ENCODE data around the gene RIMOC1. TPM values are rescaled to one million over a fixed set of nuclear protein-coding genes. Genes with fewer than 3 reads are reported as not detected.

RIMOC1 gene
- total RNA-seq, 1 donor from 2014 or later: 30.2 TPM

DNA sequence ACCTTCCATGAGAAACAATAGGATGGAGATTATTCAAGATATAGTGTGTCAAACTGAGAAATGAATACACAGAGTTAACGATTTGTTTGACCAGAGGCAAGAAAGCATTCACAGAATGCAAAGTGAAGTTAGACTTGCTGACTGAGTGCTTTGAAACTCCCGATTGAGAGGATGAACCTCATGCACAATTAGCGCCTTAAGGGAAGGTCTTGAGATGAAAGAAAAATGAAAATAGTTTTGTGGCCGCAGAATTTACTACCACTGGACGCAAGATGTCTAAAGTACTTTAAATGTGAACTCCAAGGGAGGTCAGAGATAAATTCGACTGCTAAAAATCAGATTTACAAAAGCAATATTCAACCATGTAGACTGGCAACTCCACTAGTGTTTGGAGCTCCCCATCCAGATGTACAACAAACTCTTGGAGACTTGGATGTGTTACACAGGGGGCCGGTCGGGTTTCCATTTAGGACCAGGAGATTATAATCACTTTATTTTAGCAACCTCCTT lies 707 bp upstream of the RIMOC1 start:
- POLR2A ChIA-PET: interaction anchor here (0.6 to 2.6 kb wide), 21 partner anchors 10 to 1700 kb away, joined by 3 to 74 read pairs (median 5); partner anchors contain the start of genes FBXO4, HMGCS1, NNT and OXCT1
- Mint-ChIP-seq H3K27ac (peak overlapping the region; percentile 99), H3K36me3 (ENCODE audit: low read depth) (peaks cover 29% of the 10 kb centered on the region), H3K4me3 (peak overlapping the region; percentile 99), H3K4me1 (peaks cover 34% of the 10 kb centered on the region), H3K27me3 (peaks cover 4% of the 10 kb centered on the region), H3K9me3 (no peaks in the 10 kb centered on the region)
- CTCF ChIA-PET: interaction anchor here (1.5 kb wide), 1 partner anchor 22 kb away, joined by 7 read pairs; the partner anchor contains the start of gene FBXO4
- ATAC-seq (ENCODE audit: low read depth) (no peak), DNase-seq (no peak)
- intact Hi-C loops (cut with micrococcal nuclease): loop anchor here (10.0 kb wide), 1 partner anchor 1161 kb away; no protein-coding TSS in a partner anchor
- TF ChIP-seq, protein P1, sequence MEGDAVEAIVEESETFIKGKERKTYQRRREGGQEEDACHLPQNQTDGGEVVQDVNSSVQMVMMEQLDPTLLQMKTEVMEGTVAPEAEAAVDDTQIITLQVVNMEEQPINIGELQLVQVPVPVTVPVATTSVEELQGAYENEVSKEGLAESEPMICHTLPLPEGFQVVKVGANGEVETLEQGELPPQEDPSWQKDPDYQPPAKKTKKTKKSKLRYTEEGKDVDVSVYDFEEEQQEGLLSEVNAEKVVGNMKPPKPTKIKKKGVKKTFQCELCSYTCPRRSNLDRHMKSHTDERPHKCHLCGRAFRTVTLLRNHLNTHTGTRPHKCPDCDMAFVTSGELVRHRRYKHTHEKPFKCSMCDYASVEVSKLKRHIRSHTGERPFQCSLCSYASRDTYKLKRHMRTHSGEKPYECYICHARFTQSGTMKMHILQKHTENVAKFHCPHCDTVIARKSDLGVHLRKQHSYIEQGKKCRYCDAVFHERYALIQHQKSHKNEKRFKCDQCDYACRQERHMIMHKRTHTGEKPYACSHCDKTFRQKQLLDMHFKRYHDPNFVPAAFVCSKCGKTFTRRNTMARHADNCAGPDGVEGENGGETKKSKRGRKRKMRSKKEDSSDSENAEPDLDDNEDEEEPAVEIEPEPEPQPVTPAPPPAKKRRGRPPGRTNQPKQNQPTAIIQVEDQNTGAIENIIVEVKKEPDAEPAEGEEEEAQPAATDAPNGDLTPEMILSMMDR (IDR thresholded peaks at IDR 0.05): no peak

DNA sequence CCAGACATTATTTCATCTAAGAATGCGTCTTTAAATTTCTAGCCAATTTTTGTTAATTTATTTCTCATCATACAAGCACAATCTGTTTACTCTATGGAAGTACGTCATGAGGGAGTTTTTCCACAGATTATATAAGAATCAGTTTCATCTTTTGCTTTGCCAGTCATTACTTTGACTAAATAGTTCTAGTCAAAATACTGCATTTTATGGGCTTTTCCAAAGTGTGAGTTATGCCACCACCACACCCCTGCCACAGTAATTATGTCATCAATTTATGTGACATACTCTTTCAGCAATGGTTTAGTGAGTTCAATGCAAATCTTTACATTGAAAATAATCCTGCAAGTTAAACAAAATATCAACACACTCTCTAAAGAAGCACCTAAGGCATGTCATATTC lies 2.0 kb downstream of the RIMOC1 start:
- ChIA-PET POLR2A (interaction anchor here (2.6 kb wide), 1 partner anchor 19 kb away, joined by 74 read pairs; the partner anchor contains the start of gene FBXO4), CTCF (interaction anchor here (2.3 kb wide), 1 partner anchor 49 kb away, joined by 7 read pairs; no protein-coding TSS in a partner anchor)
- no peaks in the 10 kb centered on the region for H3K9me3 Mint-ChIP-seq
- DNase-seq (no peak), ATAC-seq (ENCODE audit: low read depth) (no peak)
- no peak overlapping the region for H3K4me3 Mint-ChIP-seq
- intact Hi-C loops (cut with micrococcal nuclease): loop anchor here (10.0 kb wide), 1 partner anchor 1159 kb away; no protein-coding TSS in a partner anchor
- H3K4me1 Mint-ChIP-seq: peaks cover 34% of the 10 kb centered on the region
- no peak overlapping the region for H3K27ac Mint-ChIP-seq
- H3K36me3 Mint-ChIP-seq (ENCODE audit: low read depth): peaks cover 54% of the 10 kb centered on the region
- TF ChIP-seq, protein P1 (IDR thresholded peaks at IDR 0.05): no peak
- peaks cover 4% of the 10 kb centered on the region for H3K27me3 Mint-ChIP-seq

DNA sequence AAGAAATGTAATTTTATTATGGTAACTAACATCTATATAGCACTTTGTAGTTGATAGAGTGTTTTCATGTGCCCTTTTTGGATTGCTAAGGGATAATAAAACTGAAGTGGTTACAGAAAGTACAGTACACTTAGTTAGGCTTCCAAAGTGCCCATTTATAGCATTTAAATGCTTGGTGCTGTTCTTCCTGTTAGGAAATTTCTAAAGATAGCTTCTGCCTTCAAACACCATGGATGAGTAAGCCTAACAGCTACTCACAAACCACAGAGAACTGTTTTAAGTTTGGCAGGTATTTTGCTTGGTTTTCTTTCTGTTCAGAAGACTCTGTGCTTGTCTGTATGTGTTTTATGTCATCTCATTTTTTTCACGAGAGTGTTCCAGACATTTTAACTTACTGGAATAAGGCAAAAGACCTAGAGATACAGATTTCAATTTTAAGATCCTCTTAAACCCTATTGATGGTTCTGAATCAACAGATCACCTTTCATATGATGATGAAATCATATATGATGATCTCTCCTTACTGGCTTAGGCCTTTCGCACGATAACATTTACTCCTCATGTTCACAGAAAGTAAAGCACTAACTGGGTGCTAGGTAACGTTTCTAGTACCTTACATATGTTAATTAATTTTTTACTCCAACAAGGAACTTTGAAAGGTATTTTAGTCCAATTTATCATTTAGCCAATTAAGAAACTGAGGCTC lies 4.4 kb downstream of the RIMOC1 start:
- Mint-ChIP-seq H3K9me3 (no peaks in the 10 kb centered on the region), H3K4me3 (no peak overlapping the region), H3K4me1 (peaks cover 31% of the 10 kb centered on the region), H3K36me3 (ENCODE audit: low read depth) (peaks cover 75% of the 10 kb centered on the region), H3K27me3 (no peaks in the 10 kb centered on the region), H3K27ac (no peak overlapping the region)
- TF ChIP-seq, protein P1 (IDR thresholded peaks at IDR 0.05): no peak
- ATAC-seq (ENCODE audit: low read depth): no peak
- intact Hi-C loops (cut with micrococcal nuclease): loop anchor here (10.0 kb wide), 1 partner anchor 1156 kb away; no protein-coding TSS in a partner anchor
- CTCF ChIA-PET: no interaction called here
- DNase-seq: no peak
- POLR2A ChIA-PET: no interaction called here

DNA sequence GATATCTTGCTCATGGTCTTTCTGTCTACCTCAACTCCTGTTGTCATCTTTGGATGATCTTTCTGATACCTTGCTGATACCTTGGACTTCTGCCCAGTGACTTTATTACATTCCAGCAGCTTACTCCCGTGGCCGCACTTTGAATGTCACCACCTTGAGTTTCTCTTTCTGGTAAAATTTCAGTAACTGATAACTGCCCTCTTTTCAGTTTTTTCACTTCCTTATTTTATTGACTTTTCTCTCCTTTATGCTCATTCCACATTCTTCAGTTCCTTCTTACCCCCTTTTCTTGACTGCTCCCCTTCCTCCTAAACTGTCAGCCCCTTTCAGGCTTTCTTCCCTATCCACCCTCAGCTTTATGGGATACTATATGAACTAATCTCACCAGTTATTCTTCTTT lies 14.0 kb downstream of the RIMOC1 start:
- no peak for DNase-seq
- ATAC-seq (ENCODE audit: low read depth): no peak
- POLR2A ChIA-PET: interaction anchor here (0.7 kb wide), 1 partner anchor 16 kb away, joined by 3 read pairs; no protein-coding TSS in a partner anchor
- Mint-ChIP-seq H3K27ac (peak overlapping the region; percentile 42), H3K9me3 (no peaks in the 10 kb centered on the region), H3K36me3 (ENCODE audit: low read depth) (peaks cover 72% of the 10 kb centered on the region), H3K4me1 (peaks cover 10% of the 10 kb centered on the region), H3K4me3 (no peak overlapping the region), H3K27me3 (no peaks in the 10 kb centered on the region)
- CTCF ChIA-PET: no interaction called here
- intact Hi-C loops (cut with micrococcal nuclease): loop anchor here (1.0 kb wide), 1 partner anchor 8 kb away; no protein-coding TSS in a partner anchor
- TF ChIP-seq, protein P1 (IDR thresholded peaks at IDR 0.05): no peak

DNA sequence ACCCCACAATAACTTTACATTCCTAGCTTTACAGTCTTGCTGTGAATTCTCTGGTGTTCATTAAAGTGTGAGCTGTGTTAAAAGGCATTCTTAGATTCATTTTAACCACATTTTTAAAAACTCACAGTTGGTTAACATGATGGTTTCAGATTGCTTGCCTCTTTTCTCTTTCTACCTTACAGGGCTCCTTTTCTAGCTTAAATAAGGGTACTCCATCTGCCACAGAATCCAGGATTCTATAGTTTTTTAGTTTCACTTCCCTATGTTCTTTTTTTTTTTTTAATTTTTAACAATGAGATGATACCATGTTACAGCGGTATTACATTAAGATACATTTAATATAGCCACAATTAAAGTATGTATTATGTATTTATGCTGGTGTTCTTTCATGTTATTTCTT lies 17.0 kb downstream of the RIMOC1 start:
- H3K4me1 Mint-ChIP-seq: peaks cover 23% of the 10 kb centered on the region
- peaks cover 48% of the 10 kb centered on the region for H3K36me3 Mint-ChIP-seq (ENCODE audit: low read depth)
- H3K4me3 Mint-ChIP-seq: no peak overlapping the region
- POLR2A ChIA-PET: interaction anchor here (0.9 to 1.8 kb wide), 2 partner anchors 17 to 51 kb away, joined by 3 to 5 read pairs; partner anchors contain the start of genes OXCT1 and RIMOC1
- TF ChIP-seq, protein P1 (IDR thresholded peaks at IDR 0.05): no peak
- no peaks in the 10 kb centered on the region for H3K27me3 Mint-ChIP-seq
- no peak overlapping the region for H3K27ac Mint-ChIP-seq
- ATAC-seq (ENCODE audit: low read depth) (no peak), DNase-seq (no peak)
- CTCF ChIA-PET: no interaction called here
- intact Hi-C loops (cut with micrococcal nuclease): no loop called here
- H3K9me3 Mint-ChIP-seq: no peaks in the 10 kb centered on the region

All from activated B cell treated with CpG ODN at 0.5 μM for 24 hours (primary cell).